T-helper 1 cell (primary cell): ENCODE data around the gene ANKLE1.

Experiments used
- DNase-seq, 5 donors: peaks; one replicate each; pipeline ENCODE4 v3.0.0-alpha.2; 2012 to 2020
- total RNA-seq, 4 donors: gene quantifications; one replicate each; lab custom pipeline; 2026; lab: John Stamatoyannopoulos, UW

ANKLE1 gene, protein sequence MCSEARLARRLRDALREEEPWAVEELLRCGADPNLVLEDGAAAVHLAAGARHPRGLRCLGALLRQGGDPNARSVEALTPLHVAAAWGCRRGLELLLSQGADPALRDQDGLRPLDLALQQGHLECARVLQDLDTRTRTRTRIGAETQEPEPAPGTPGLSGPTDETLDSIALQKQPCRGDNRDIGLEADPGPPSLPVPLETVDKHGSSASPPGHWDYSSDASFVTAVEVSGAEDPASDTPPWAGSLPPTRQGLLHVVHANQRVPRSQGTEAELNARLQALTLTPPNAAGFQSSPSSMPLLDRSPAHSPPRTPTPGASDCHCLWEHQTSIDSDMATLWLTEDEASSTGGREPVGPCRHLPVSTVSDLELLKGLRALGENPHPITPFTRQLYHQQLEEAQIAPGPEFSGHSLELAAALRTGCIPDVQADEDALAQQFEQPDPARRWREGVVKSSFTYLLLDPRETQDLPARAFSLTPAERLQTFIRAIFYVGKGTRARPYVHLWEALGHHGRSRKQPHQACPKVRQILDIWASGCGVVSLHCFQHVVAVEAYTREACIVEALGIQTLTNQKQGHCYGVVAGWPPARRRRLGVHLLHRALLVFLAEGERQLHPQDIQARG
- 0.95 to 1.9 (median 1.1) reads per million in 4 donors for total RNA-seq

DNA sequence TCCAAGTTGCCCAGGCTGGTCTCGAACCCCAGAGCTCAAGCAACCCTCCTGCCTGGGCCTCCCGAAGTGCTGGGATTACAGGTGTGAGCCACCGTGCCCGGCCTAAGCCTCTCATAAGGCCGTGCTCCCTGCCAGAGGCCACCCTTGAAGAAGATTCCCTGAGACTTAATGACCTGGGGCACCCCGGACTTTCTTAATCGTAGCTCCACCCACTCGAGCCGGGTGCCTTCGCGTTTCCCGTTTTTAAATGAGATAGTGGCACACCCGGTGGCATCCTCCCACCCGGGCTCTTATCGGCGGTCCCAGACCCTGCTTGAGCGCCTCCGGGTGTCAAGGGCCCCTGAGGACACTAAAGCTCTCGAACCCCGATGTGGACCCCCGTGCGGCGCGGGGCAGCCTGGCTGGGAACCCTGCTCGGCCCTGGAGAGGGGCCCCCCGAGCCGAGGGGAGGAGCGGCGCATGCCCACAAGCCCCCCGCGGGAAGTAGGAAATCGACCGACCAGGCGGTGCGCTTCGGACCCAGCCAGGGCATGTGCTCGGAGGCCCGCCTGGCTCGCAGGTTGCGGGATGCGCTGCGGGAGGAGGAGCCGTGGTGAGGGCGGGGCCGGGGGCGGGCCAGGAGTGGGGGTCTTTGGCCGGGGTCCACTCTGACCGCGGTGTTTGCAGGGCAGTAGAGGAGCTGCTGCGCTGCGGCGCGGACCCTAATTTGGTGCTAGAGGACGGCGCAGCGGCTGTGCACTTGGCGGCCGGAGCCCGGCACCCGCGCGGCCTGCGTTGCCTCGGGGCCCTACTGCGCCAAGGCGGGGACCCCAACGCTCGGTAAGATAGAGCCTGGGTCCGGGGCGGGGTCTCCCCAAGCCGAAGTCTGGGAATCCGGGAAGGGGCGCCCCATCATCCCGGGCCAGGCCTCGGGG lies at the start of gene ANKLE1:
ANKLE1 (plus strand) TSS at position 511 of the 914 bp plus-strand sequence; CDS start at position 531, 20 bp downstream.
- DNase-seq = no peak

DNA sequence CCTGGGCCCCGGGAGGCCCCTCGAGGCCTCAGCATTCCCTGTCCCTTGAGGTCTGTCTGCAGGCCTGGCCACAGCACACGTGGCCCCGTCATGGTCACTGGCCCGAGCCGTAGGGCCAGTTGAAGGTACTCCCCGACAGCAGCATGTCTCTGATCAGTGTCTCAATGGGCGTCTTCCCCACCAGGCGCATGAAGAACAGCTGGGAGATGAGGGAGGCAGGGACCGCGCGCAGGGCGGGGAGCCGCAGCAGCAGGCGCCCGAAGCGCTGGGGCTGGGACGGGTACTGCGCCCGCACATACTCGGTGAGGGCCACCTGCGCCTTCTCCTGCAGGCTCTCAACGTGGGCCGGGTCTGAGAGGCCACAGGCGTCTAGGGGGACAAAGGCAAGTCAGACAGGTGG lies 49.4 kb upstream of the ANKLE1 start:
- no peak for DNase-seq

DNA sequence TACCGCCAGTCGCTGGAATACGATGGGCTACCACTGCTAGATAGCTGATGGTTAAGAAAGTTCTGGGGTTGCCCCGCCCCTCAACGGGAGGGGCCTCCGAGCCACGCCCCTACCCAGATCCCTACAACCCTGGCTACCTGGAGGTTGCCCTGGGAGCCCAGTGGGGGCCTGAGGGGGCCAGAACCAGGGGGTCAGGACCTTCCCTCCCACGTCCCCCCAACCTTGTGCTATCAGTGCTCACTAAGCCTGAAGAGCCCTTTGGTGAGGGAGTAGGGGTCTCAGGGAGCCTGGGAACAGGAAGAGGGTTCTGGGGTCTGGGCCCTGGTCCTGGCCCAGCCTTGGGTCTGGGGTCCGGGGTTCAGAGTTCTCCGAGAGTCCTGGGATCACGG lies 46.8 kb upstream of the ANKLE1 start:
- peak in 3 of 5 donors; percentile 40 to 67 (median 50) for DNase-seq

DNA sequence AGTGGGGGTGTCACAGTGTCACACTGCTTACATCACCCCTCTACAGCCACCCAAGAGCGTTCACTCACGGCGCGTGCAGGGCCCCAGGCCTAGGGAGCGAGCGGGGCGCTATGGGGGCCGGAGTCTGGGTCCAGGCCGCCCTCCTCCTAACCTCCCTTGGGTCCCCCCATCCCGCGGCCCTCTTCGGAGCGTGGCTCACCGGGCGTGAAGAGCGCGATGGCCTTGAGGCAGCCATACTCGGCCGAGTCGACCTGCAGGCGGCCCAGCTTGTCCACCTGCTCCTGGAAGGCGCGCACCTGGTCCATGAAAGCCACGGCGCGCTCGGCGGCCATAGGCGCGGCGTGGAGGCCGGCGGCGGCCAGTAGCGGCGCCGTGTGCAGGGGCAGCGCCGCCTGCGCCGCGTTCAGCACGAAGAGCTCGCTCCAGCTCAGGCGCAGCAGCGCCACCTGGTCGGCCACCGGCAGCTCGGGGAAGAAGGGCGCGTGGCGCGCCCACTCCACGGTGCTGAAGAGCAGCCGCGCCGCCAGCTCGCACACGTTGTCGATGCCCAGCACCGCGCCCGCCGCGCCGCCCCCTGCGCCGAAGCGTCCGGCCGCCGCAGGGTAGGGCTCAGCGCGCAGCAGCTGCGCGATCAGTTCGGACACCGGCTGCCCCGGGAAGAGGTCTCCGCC lies 46.3 kb upstream of the ANKLE1 start:
- peak; percentile 56 to 79 (median 66) for DNase-seq

DNA sequence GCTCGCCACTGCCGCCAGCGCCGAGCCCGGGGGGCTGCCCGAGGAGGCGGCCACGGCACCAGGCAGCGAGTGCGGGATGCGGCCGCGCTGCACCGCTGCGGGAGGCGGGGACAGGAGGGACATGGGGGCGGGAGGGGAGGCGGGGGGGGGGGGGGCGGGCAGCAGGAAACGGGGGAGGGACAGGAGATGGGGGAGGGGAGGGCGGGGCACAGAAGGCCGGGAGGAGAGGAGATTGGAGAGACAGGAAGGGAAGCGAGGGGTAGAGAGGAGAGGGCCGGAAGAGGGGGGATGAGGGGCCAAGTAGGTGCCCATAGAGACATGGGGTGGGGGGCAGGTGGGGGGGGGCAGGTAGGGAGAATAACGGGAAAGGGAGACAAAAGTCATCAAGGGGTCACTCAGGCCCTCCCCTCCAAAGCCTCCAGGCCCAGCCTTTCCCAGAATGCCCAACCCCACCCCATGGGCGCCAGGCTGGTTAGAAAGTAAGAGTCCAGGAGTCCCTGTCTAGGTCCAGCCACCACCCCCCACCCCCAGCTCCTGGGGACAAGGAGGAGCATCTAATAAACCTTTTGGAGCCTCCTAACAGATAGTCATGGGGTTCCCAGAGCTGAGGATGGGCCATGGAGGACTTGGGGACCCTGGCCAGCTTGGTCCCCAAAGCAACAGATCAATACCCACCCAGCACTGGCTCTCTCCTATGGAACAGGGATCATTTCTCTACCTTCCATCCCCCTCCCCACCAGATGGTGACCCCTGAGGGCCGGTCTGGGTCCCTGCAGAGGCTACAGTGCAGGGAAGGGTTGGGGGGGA lies 45.5 kb upstream of the ANKLE1 start:
- no peak for DNase-seq

DNA sequence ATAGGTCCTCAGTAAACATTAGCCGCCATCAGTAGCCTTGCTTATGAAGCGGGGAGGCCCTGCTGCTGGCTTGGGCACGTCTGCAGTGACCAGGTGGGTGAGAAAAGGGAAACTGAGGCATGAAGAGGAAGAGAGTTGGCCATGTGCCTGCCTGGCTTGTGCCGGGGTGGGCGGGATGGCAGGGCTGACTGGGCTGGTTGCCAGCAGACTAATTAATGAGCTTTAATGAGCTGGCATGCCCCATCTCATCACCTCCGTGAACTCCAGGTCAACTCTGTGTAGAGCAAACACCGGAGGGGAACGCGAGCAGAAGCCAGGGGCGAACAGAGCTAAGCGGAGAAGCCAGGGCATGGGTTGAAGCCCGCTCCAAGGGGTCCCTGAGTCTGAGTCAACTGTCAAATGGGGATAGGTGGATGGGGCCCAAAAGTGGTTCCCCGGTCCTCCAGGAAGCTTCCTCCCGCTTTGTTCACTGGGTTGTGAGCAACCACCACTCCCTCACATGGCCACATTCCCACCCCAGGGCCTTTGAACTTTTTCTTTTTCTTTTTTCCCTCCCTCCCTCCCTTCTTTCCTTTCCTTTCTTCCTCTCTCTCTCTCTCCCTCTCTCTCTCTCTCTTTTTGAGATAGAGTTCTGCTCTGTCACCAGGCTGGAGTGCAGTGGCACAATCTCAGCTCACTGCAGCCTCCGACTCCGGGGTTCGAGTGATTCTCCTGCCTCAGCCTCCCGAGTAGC lies 44.7 kb upstream of the ANKLE1 start:
- no peak for DNase-seq

DNA sequence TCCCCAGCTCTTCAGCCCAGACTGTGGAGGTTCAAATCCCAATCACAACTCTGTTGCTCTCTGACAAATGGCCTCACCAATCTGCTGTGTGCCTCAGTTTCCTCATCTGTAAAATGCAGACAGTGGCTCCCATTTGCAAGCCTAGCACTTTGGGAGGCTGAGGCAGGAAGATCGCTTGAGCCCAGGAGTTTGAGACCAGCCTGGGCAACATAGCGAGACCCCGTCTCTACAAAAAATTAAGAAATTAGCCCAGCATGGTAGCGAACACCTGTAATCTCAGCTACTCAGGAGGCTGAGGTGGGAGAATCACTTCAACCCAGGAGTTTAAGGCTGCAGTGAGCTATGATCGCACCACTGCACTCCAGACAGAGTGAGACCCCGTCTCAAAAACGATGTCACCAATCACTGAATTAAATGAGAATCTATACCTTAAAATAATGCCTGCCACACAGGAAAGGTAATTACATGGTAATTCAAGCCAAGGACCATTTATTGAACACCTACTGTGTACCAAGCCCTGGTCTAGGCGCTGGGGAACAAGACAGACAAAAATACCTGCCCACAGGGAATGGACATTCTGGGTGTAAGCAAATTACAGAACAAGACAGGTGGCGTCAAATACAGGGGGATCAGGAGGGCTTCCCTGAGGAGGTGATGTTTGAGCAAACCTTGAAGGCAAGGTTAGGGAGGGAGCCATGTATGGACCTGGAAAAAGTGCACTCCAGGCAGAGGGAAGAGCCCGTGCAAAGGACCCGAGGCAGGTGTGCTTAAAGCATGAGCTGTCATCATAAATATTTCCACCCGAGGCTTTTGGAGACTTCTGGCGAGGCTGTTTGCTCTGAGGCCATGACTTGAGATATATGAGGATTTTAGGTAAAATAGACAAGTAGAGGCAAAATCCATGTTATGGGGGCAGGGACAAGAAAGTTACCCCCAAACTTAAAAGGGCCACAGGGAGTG lies 43.7 kb upstream of the ANKLE1 start:
- no peak for DNase-seq

DNA sequence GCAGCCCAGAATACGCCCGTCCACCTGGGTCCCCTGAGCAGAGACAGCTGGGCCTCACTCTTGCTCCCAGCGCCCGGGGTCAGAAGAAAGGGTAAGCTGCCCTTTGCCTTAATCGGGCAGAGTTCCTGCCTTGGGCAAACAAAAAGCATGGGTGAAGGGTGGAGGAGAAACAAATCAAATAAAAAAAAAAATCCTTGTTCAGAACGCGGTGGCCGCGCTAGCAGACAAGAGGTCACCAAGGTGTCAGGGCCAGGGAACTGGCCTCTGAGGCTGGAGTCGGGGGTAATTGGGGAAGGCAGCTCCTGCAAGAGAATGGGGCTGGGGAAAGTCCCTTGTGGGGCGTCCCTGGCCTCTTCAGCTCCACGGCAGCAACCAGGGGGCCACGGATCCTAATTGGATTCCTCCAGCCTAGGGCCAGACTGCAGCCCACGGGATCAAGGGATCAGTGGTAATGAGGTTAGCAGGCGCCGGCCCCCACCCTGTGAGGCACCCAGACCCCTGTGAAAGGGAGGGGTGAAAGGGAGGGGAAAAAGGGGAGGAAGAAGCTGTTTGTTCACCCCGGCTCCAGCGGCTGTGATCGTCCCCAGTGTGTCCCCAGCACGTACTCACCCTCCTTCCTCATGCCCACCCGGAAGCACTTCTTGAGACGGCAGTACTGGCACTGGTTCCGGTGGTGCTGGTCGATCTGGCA lies 41.5 kb upstream of the ANKLE1 start:
- DNase-seq = no peak

DNA sequence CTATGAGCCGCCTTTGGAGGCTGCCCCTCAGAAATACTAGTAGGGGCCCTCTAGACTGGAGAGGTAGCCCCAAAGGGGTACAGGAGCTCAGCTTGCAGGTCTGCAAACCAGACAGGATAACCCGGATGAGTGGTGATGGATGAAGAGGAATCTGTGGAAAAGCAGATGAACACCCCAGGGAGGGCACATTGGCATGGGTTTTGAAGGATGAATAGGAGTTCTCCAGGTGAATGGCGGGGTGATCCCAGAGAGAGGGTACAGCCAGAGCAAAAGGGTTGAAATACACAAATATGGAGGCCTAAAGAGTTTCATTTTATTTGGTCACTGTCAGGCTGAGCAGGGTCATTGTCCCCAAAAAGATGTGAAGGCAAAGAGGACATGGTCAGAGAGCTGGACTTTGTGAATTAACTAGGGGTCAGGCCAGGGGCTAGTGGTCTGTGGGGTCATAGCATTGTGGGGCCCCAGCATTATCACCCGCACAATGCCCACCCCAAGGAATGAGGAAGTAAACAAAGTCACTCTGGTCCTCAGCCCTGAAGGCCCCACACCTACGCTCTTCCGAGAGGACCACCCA lies 40.8 kb upstream of the ANKLE1 start:
- DNase-seq = no peak

DNA sequence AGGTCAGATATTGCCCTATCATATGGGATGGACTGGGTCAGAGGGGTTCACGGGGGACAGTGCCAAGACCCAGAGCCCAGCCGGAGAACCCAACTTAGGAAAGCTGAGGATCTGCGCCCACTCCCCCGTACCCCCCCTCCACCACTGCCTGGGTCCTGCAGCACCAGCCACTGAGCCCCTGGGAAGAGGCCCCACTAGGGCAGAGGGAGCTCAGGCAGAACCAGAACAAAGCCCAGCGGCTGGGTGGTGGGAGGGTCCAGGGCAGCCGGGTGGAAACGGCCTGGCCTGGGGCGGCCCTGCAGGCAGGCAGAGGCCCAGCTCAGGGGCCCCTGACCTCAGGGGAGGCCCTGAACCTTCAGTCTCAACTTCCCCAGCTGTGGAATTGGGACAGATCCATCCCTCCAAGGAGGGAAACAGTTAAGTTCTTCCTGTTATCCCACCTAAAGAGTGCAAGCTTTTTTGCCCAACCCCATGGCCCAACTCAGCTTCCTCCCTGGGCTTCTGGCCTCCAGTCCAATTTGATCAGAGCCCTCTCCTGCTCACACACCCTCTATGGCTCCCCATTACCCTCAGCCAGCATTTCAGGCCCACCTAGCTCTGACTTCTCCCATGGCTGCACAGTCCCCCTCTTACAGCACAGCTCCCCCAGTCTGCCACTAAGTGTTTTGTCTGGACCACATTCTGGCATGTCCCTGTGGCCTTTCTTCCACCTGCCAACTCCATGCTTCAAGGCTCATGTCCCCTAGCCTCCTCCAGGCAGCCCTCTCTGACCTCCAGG lies 39.1 kb upstream of the ANKLE1 start:
- no peak for DNase-seq

DNA sequence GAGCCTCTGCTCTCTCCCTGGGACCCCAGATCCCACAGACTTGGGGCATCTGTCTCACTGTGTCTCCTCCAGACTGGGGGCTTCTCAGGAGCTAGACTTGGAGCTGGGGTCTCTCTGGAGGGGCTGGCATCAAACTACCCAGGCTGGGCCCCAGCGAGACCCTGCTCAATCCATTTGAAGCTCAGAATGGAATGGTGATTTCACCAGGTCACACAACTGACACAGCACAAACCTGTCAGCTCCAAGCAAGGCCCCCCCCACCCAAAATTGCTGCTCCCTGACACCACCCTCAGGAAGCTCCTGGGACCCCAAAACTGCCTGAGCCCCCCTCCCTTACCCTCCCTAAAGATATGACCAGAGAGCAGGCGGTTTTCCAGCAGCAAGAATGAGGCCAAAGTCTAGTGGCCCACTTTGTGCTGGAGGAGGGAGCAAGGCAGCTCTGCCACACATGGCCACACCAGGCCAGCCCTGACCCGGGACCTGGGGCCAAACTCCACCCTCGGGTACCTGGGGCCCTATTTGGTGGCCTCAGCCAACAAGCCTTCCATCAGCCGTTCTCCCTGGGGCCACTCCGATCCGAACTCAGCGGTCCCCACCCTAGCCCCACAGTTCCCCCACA lies 38.4 kb upstream of the ANKLE1 start:
- DNase-seq = no peak

DNA sequence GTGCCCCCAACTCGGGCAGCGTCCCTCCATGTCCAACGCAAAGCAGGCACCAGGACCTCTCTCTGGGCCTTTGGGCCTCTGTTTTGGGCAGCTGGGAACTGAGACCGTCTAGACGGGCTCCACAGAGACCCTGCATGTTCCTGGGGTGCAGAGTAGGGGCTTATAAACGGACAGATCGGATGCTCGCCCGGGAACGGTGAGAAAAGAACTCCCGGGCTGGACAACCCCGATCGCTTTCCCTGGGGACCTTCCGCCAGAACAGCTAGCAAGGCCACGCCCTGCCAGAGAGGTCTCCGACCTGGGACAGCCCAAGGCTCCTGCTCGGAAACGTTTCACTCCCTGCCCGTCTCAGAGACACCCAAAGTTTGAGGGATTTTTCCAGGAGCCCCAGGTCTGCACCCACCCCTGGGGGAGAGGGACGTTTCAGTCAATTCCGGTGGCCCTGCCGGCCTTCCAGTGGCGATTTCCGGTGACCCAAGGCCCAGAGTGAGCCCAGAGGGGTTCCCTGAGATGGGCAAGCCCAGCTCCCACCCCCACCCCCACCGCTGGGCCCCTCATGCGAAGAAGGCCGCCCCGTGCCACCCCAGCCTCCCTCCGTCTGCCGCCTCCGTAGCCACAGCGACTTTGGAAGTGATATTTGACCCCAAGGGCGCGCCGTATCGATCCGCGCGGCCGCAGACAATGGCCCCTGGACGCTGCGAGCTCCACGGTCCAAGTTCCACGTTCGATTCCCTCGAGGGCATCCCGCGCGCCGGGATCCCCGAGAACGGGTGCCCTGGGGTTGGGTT lies 37.7 kb upstream of the ANKLE1 start:
- no peak for DNase-seq

DNA sequence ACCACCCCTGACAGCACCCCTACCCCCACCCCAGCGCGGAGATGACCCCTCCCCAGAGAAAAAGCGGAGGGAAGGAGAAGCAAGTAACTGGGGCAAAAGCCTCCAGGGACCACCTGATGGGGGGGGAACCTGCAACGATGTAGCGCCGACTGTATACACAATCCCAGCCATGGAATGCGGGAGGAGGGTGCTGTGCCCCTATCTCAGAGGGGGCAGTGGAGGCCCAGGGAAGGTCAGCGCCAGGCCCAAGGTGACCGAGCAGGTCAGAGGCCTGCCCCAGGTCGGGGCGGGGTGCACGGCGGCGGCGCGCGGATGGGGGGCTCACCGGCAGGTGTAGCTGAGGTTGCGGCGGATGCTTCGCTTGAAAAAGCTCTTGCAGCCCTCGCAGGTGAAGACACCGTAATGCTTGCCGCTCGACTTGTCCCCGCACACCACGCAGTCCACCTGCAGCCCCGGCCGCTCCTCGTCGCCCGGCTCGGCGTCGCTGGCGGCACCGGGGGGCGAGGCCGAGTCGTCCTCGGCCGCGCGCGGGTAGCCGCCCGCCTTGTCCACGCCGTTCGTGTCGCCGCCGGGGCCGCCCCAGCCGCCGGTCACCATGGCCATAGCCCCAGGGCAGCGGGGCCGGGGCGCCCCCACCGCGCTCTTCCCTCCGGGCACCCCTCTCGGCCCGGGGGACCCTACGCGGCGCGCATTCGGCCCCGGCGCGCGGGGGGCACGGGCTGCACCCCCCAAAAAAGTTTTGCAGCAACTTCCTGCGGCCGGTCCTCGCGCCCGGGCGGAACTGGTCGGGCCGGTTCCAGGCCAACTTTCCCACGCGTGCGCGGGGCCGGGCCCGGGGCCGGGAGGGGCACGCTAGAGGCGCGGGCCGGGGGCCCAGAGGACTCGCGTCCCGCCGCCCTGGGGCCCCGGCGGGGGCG lies 36.8 kb upstream of the ANKLE1 start:
- DNase-seq = no peak

DNA sequence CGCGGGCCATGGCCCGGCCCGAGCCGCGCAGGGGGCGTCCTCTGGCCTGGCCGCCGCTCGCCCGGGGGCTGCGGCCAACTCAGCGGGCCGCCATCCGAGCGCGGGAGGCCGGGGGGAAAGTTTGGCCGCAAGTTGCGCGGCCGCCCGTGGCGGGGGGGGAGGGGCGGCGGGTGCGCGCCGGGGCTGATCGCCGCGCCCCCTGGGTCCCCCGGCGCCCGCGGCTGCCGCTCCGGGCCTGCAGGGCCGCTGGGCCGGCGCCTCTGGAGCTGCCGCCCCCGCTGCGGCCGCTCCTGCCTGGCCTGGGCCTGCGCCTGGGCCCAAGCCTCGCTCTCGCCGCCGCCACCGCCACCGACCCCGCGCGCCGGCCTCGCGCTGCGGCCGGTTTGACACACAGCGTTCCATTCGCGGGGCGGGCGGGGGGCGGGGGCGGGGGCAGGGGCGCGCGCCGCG lies 36.1 kb upstream of the ANKLE1 start, which contains the start of gene NR2F6:
NR2F6 (minus strand) TSS at position 385 of the 450 bp plus-strand sequence. CDS start 699 bp downstream, outside the sequence.
- no peak for DNase-seq
